ENCODE measurements around the gene GRAMD1B. TPM values are rescaled to one million over a fixed set of nuclear protein-coding genes. Genes with fewer than 3 reads are reported as not detected.

Gene GRAMD1B
- total RNA-seq, 2 experiments from 2014 or later, result 16.1 to 21.8 TPM

DNA sequence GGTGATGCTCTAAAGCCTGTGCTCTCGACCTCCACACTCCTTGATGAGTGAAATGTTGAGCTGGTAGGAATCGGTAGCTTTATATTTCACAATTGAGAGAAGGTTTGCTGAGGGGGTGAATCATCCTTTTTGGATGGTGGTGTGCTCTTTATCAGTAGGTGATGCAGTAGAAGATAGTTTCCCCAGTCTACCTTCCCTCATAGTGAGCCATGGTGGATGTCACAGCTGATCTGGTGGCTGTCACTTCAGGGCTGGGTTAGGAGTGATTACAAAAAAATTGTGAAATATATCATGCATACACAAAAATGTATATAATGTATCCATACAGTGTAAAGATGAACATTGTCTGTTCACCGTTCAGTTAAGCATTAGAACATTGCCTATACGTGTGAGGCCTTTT lies 105.3 kb downstream of the GRAMD1B start:
- CTCF ChIA-PET, result no interaction called here

DNA sequence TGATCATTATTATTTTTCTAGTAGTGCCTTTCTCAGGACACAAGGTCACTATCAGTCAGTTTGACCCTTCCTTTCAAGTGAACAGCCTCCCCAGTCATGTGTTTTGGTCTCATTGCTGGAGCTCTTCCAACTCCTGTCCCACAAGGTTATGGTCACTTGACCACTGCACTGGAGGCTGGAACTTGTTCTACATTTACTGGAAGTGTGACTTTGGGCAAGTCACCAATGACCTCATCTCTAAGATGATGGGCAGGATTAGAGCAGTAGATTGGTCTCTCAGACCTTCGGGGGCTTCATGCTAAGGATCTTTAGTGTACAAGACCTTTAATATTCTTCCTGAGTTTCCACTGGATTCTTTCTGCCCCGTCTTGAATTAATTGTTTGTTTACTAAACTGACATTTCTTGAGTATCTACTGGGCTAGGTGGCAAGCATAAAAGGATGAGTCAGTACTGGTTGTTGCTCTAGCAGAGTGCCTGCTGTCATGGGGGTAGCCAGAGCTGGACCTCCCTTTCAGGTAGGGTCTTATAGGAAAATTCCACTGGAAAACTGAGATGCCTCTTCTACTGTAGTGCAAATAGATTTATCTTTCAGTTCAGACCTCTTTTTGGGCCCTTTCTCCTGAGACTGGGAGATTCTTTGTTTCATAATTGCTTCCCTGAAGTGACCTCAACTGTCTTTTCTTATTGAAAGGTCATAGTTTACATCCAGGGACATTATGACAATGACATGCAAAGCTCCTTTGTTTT lies 106.8 kb downstream of the GRAMD1B start:
- H3K4me1 Mint-ChIP-seq (ENCODE audit: low read depth), result no peaks in the 10 kb centered on the region
- no peak overlapping the region for H3K27ac ChIP-seq (ENCODE audit: low read depth in 1 of 2, low read length in 2 of 2)
- no peaks in the 10 kb centered on the region for H3K36me3 ChIP-seq (ENCODE audit: insufficient read depth, low read length)
- DNase-seq (no peak), ATAC-seq (ENCODE audit: poor library complexity) (no peak)
- ChIA-PET POLR2A (no interaction called here), CTCF (no interaction called here)
- no peaks in the 10 kb centered on the region for H3K27me3 Mint-ChIP-seq
- no peaks in the 10 kb centered on the region for H3K9me3 ChIP-seq (ENCODE audit: control insufficient read depth in 1 of 2, insufficient read depth in 1 of 2, low read length in 2 of 2)
- no peaks in the 10 kb centered on the region for H3K36me3 Mint-ChIP-seq (ENCODE audit: low read depth)
- no peaks in the 10 kb centered on the region for H3K4me1 ChIP-seq (ENCODE audit: insufficient read depth, low read length)
- intact Hi-C loops (cut with DNase I, micrococcal nuclease), result no loop called here
- no peaks in the 10 kb centered on the region for H3K9me3 Mint-ChIP-seq
- TF ChIP-seq CTCF (IDR thresholded peaks at IDR 0.05), result no peak
- H3K4me3 Mint-ChIP-seq, result no peak overlapping the region
- no peak overlapping the region for H3K27ac Mint-ChIP-seq
- H3K4me3 ChIP-seq (ENCODE audit: low read length), result no peak overlapping the region
- H3K27me3 ChIP-seq (ENCODE audit: control insufficient read depth in 1 of 2, insufficient read depth in 2 of 2, low read length in 2 of 2), result no peaks in the 10 kb centered on the region

More for the DNA sequence above, 105.3 kb downstream of the GRAMD1B start:
- Mint-ChIP-seq H3K27ac (no peak overlapping the region), H3K36me3 (ENCODE audit: low read depth) (no peaks in the 10 kb centered on the region), H3K4me1 (ENCODE audit: low read depth) (no peaks in the 10 kb centered on the region), H3K27me3 (no peaks in the 10 kb centered on the region), H3K4me3 (no peak overlapping the region), H3K9me3 (no peaks in the 10 kb centered on the region)
- Histone ChIP-seq H3K4me1 (ENCODE audit: insufficient read depth, low read length) (no peaks in the 10 kb centered on the region), H3K27me3 (ENCODE audit: control insufficient read depth in 1 of 2, insufficient read depth in 2 of 2, low read length in 2 of 2) (no peaks in the 10 kb centered on the region), H3K9me3 (ENCODE audit: control insufficient read depth in 1 of 2, insufficient read depth in 1 of 2, low read length in 2 of 2) (no peaks in the 10 kb centered on the region), H3K4me3 (ENCODE audit: low read length) (no peak overlapping the region), H3K27ac (ENCODE audit: low read depth in 1 of 2, low read length in 2 of 2) (no peak overlapping the region), H3K36me3 (ENCODE audit: insufficient read depth, low read length) (no peaks in the 10 kb centered on the region)
- intact Hi-C loops (cut with DNase I, micrococcal nuclease), result no loop called here
- TF ChIP-seq CTCF (IDR thresholded peaks at IDR 0.05), result no peak
- POLR2A ChIA-PET, result no interaction called here
- ATAC-seq (ENCODE audit: poor library complexity) (no peak), DNase-seq (no peak)

GRCh38 chr11:123537726-123538125 lies 107.7 kb downstream of the GRAMD1B start:
- Mint-ChIP-seq H3K4me1 (ENCODE audit: low read depth) (no peaks in the 10 kb centered on the region), H3K27me3 (no peaks in the 10 kb centered on the region), H3K9me3 (no peaks in the 10 kb centered on the region), H3K36me3 (ENCODE audit: low read depth) (no peaks in the 10 kb centered on the region), H3K4me3 (no peak overlapping the region), H3K27ac (no peak overlapping the region)
- TF ChIP-seq CTCF (IDR thresholded peaks at IDR 0.05), result no peak
- no peaks in the 10 kb centered on the region for H3K4me1 ChIP-seq (ENCODE audit: insufficient read depth, low read length)
- ATAC-seq (ENCODE audit: poor library complexity) (no peak), DNase-seq (no peak)
- no peaks in the 10 kb centered on the region for H3K27me3 ChIP-seq (ENCODE audit: control insufficient read depth in 1 of 2, insufficient read depth in 2 of 2, low read length in 2 of 2)
- H3K9me3 ChIP-seq (ENCODE audit: control insufficient read depth in 1 of 2, insufficient read depth in 1 of 2, low read length in 2 of 2), result no peaks in the 10 kb centered on the region
- H3K27ac ChIP-seq (ENCODE audit: low read depth in 1 of 2, low read length in 2 of 2), result no peak overlapping the region
- no peak overlapping the region for H3K4me3 ChIP-seq (ENCODE audit: low read length)
- H3K36me3 ChIP-seq (ENCODE audit: insufficient read depth, low read length), result no peaks in the 10 kb centered on the region
- intact Hi-C loops (cut with DNase I, micrococcal nuclease), result no loop called here
- ChIA-PET POLR2A (no interaction called here), CTCF (no interaction called here)

All from CD4-positive, alpha-beta T cell (primary cell).